Activated naive CD8-positive, alpha-beta T cell treated with anti-CD3 and anti-CD28 coated beads, Interleukin-2, amount 10 ng/mL, durations not matched to agents 7 days and 5 days (primary cell): ENCODE results near the gene APIP. TPM values are rescaled to one million over a fixed set of nuclear protein-coding genes. Genes with fewer than 3 reads are reported as not detected.

Source experiments
- ATAC-seq: fragments of 150-1000 bp; cut with Tn5 transposase; one replicate; pipeline ENCODE4 v1.10.0; 2021; ENCODE audit warnings: low read depth, moderate library complexity
- POLR2A ChIA-PET: fragments of 350-600 bp; sonication (Branson Sonifier 250); formaldehyde crosslinking; loops from one replicate; lab custom pipeline; 2021; ENCODE audit warnings: antibody characterized with exemption; lab: Charles Lee
- DNase-seq: peaks from one replicate; pipeline ENCODE4 v3.0.0; 2021
- H3K27ac Mint-ChIP-seq: one replicate; pipeline ENCODE4 v1.8.0; 2022; ENCODE audit warnings: mild to moderate bottlenecking, mixed read lengths
- H3K27me3 Mint-ChIP-seq: one replicate; pipeline ENCODE4 v1.8.0; 2022; ENCODE audit warnings: mild to moderate bottlenecking, moderate library complexity, mixed read lengths
- H3K36me3 Mint-ChIP-seq: one replicate; pipeline ENCODE4 v1.8.0; 2021; ENCODE audit warnings: mild to moderate bottlenecking, mixed read lengths
- H3K4me1 Mint-ChIP-seq: one replicate; pipeline ENCODE4 v1.8.0; 2021; ENCODE audit warnings: mixed read lengths
- H3K4me3 Mint-ChIP-seq: one replicate; pipeline ENCODE4 v1.8.0; 2022; ENCODE audit warnings: mild to moderate bottlenecking, moderate library complexity, mixed read lengths
- H3K9me3 Mint-ChIP-seq: one replicate; pipeline ENCODE4 v1.8.0; 2021; ENCODE audit warnings: mixed read lengths
- total RNA-seq, 2 experiments: library from RNA; stranded (reverse); gene quantifications; one replicate each; pipeline ENCODE4 v1.2.3, GENCODE V29; 2021

Gene APIP
- total RNA-seq = 10 to 100 TPM; 25.7 to 29.4 TPM

- H3K27ac Mint-ChIP-seq = peak within 1 kb of the TSS; percentile 92
- peak; percentile 96 for DNase-seq
- peak within 1 kb of the TSS; percentile 94 for H3K4me3 Mint-ChIP-seq
- H3K9me3 Mint-ChIP-seq = peaks cover 4% of the 10 kb centered on the region
- H3K36me3 Mint-ChIP-seq = peaks cover 16% of the 10 kb centered on the region
- ATAC-seq = peak; percentile 95
- H3K4me1 Mint-ChIP-seq = peaks cover 25% of the 10 kb centered on the region
- POLR2A ChIA-PET = interaction anchor here (0.6 to 1.3 kb wide), 5 partner anchors 9 to 320 kb away, joined by 3 to 4 read pairs (median 3); no protein-coding TSS in a partner anchor
- no peaks in the 10 kb centered on the region for H3K27me3 Mint-ChIP-seq
Observed at GRCh38 chr11:34916015-34916842, at the start of gene APIP, which contains the start of gene PDHX. Gene APIP, minus strand, starts transcription at chr11:34916379. Its CDS starts 95 bp downstream, at chr11:34916284. Gene PDHX, plus strand, starts transcription at chr11:34916618. Its CDS starts 38 bp downstream, at chr11:34916656.

GRCh38 chr11:34964610-34965331, 48.6 kb upstream of the APIP start:
- H3K27ac Mint-ChIP-seq = no peak overlapping the region

GRCh38 chr11:34963351-34963750, 47.2 kb upstream of the APIP start:
- POLR2A ChIA-PET = no interaction called here
- no peaks in the 10 kb centered on the region for H3K9me3 Mint-ChIP-seq
- ATAC-seq = no peak
- H3K27me3 Mint-ChIP-seq = no peaks in the 10 kb centered on the region
- no peak overlapping the region for H3K27ac Mint-ChIP-seq
- DNase-seq = no peak
- peaks cover 31% of the 10 kb centered on the region for H3K36me3 Mint-ChIP-seq
- H3K4me1 Mint-ChIP-seq = no peaks in the 10 kb centered on the region
- H3K4me3 Mint-ChIP-seq = no peak overlapping the region

More at GRCh38 chr11:34964610-34965331, 48.6 kb upstream of the APIP start:
- H3K4me3 Mint-ChIP-seq = no peak overlapping the region
- no peaks in the 10 kb centered on the region for H3K4me1 Mint-ChIP-seq
- ATAC-seq (no peak), DNase-seq (no peak)
- POLR2A ChIA-PET = no interaction called here
- peaks cover 35% of the 10 kb centered on the region for H3K36me3 Mint-ChIP-seq
- H3K9me3 Mint-ChIP-seq = no peaks in the 10 kb centered on the region
- H3K27me3 Mint-ChIP-seq = no peaks in the 10 kb centered on the region

DNA sequence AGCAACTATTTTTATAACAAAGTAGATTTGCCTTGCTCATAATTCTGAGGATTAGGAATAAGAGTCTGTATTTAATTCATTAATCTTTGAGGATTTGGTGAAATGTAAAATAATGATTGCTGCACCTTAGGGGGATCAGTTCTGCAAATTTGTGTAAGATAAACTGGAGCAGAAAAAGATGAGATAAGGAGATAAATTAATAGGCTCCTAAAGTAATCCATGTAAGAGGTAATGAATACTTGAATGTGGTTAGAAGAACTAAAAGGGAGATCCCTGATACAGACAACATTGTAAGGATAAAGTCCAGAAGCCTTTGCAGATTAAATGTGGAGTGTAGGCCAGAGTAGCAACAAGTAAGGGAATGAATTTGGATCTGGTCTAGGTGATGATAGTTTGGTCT, 45.9 kb upstream of the APIP start:
- POLR2A ChIA-PET = no interaction called here
- DNase-seq (no peak), ATAC-seq (no peak)
- no peak overlapping the region for H3K4me3 Mint-ChIP-seq
- H3K27ac Mint-ChIP-seq = no peak overlapping the region
- peaks cover 27% of the 10 kb centered on the region for H3K36me3 Mint-ChIP-seq
- H3K4me1 Mint-ChIP-seq = no peaks in the 10 kb centered on the region
- no peaks in the 10 kb centered on the region for H3K27me3 Mint-ChIP-seq
- no peaks in the 10 kb centered on the region for H3K9me3 Mint-ChIP-seq

DNA sequence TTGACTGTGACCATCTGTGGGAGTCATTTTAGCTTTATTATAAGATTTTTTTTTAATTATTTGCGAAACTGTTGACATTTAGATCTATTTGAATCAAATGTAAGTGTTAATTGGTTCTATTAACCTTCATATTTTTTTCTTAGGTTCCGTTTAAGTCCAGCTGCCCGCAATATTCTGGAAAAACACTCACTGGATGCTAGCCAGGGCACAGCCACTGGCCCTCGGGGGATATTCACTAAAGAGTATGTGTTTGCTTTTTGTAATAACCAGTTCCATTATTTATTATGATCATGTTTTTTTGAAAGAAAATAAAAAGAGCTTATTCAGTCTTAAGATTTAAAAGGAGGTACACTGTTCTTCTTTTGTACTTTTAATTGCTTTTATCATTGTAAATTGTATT, 44.1 kb upstream of the APIP start:
- DNase-seq = no peak
- Mint-ChIP-seq H3K36me3 (peaks cover 20% of the 10 kb centered on the region), H3K27me3 (no peaks in the 10 kb centered on the region), H3K4me3 (no peak overlapping the region), H3K4me1 (no peaks in the 10 kb centered on the region), H3K27ac (no peak overlapping the region), H3K9me3 (no peaks in the 10 kb centered on the region)
- POLR2A ChIA-PET = no interaction called here
- no peak for ATAC-seq

DNA sequence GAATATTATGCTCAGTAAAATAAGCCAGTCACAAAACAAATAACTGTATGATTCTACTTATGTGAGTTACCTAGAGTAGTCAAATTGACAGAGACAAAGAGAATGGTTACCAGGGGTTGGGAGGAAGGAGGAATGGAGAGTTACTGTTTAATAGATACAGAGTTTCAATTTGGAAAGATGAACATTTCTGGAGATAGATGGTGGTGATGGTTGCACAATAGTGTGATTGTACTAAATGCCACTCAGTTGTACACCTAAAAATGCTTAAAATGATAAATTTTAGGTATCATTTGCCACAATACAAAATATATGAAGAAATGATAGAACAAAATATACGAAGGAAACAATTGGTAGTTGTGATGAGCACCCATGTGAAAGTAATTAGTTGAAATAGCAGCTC, 43.6 kb upstream of the APIP start:
- ATAC-seq = no peak
- DNase-seq = no peak
- no peaks in the 10 kb centered on the region for H3K27me3 Mint-ChIP-seq
- no peak overlapping the region for H3K27ac Mint-ChIP-seq
- H3K4me1 Mint-ChIP-seq = no peaks in the 10 kb centered on the region
- no peaks in the 10 kb centered on the region for H3K9me3 Mint-ChIP-seq
- peaks cover 20% of the 10 kb centered on the region for H3K36me3 Mint-ChIP-seq
- POLR2A ChIA-PET = no interaction called here
- H3K4me3 Mint-ChIP-seq = no peak overlapping the region

- Mint-ChIP-seq H3K4me3 (no peak overlapping the region), H3K27me3 (no peaks in the 10 kb centered on the region), H3K9me3 (no peaks in the 10 kb centered on the region), H3K36me3 (peaks cover 27% of the 10 kb centered on the region), H3K27ac (no peak overlapping the region), H3K4me1 (peaks cover 1% of the 10 kb centered on the region)
- no peak for DNase-seq
- POLR2A ChIA-PET = no interaction called here
- no peak for ATAC-seq
Observed at GRCh38 chr11:34957606-34958005, 41.4 kb upstream of the APIP start.

DNA sequence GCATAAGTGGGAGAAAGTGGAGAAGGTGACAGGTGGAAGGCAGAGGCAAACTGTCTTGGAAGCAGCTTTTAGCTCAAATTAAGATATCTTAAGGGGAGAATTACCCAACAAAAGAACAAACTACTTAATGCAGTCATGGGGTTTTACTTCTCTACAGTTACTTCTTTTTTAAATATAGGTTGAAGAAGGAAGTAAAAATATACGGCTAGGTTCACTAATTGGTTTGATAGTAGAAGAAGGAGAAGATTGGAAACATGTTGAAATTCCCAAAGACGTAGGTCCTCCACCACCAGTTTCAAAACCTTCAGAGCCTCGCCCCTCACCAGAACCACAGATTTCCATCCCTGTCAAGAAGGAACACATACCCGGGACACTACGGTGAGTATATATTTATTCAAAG, 41.0 kb upstream of the APIP start:
- Mint-ChIP-seq H3K27ac (no peak overlapping the region), H3K4me1 (peaks cover 1% of the 10 kb centered on the region), H3K9me3 (no peaks in the 10 kb centered on the region), H3K4me3 (no peak overlapping the region), H3K27me3 (no peaks in the 10 kb centered on the region), H3K36me3 (peaks cover 25% of the 10 kb centered on the region)
- ATAC-seq = no peak
- POLR2A ChIA-PET = no interaction called here
- DNase-seq = no peak

- no peaks in the 10 kb centered on the region for H3K9me3 Mint-ChIP-seq
- peaks cover 23% of the 10 kb centered on the region for H3K36me3 Mint-ChIP-seq
- H3K4me1 Mint-ChIP-seq = peaks cover 1% of the 10 kb centered on the region
- POLR2A ChIA-PET = no interaction called here
- H3K4me3 Mint-ChIP-seq = no peak overlapping the region
- no peak for ATAC-seq
- H3K27me3 Mint-ChIP-seq = no peaks in the 10 kb centered on the region
- no peak for DNase-seq
- no peak overlapping the region for H3K27ac Mint-ChIP-seq
Observed at GRCh38 chr11:34953955-34954354, 37.8 kb upstream of the APIP start.

- peaks cover 3% of the 10 kb centered on the region for H3K4me1 Mint-ChIP-seq
- DNase-seq = no peak
- no peaks in the 10 kb centered on the region for H3K27me3 Mint-ChIP-seq
- no peak overlapping the region for H3K27ac Mint-ChIP-seq
- peaks cover 25% of the 10 kb centered on the region for H3K36me3 Mint-ChIP-seq
- H3K9me3 Mint-ChIP-seq = peaks cover 2% of the 10 kb centered on the region
- ATAC-seq = no peak
- POLR2A ChIA-PET = no interaction called here
- no peak overlapping the region for H3K4me3 Mint-ChIP-seq
Observed at GRCh38 chr11:34948696-34949095, 32.5 kb upstream of the APIP start.

GRCh38 chr11:34944692-34945091, 28.5 kb upstream of the APIP start:
- peaks cover 5% of the 10 kb centered on the region for H3K4me1 Mint-ChIP-seq
- peaks cover 23% of the 10 kb centered on the region for H3K36me3 Mint-ChIP-seq
- POLR2A ChIA-PET = no interaction called here
- H3K9me3 Mint-ChIP-seq = peaks cover 2% of the 10 kb centered on the region
- H3K27ac Mint-ChIP-seq = peak overlapping the region; percentile 19
- no peak overlapping the region for H3K4me3 Mint-ChIP-seq
- no peaks in the 10 kb centered on the region for H3K27me3 Mint-ChIP-seq
- DNase-seq (no peak), ATAC-seq (no peak)

GRCh38 chr11:34941688-34942087, 25.5 kb upstream of the APIP start:
- DNase-seq = no peak
- peaks cover 20% of the 10 kb centered on the region for H3K36me3 Mint-ChIP-seq
- ATAC-seq = no peak
- POLR2A ChIA-PET = no interaction called here
- no peak overlapping the region for H3K27ac Mint-ChIP-seq
- peaks cover 2% of the 10 kb centered on the region for H3K9me3 Mint-ChIP-seq
- peaks cover 10% of the 10 kb centered on the region for H3K4me1 Mint-ChIP-seq
- no peaks in the 10 kb centered on the region for H3K27me3 Mint-ChIP-seq
- no peak overlapping the region for H3K4me3 Mint-ChIP-seq

DNA sequence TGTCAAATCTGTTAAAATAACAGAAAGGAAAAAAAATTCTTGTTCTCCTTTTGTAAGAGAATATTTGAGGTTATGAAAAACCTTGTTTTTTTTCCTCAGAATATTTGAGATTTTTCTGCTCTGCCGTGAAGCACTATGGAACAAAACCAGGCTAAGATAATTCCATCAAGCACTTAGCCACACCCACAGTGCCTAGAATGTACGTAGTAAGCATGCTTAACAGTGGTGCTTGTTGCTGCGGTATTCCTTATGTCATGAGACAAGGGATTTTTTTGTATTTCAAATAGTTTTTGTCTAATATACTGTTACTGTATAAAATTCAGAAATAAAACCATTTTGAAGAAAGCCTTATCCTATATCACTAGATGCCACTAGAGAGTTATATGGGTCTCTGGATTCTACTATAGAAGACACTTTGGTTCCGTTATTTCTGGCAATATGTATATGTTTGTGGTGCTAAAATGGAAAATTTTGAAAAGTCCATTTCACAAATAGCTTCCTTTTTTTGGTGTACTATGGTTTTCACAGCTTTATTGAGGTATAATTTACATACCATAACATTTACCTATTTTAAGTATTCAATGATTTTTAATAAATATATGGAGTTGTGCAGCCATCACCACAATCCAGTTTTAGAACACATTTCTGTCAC, 24.0 kb upstream of the APIP start:
- Mint-ChIP-seq H3K9me3 (peaks cover 2% of the 10 kb centered on the region), H3K27ac (no peak overlapping the region), H3K27me3 (no peaks in the 10 kb centered on the region), H3K36me3 (peaks cover 25% of the 10 kb centered on the region), H3K4me3 (no peak overlapping the region), H3K4me1 (peaks cover 16% of the 10 kb centered on the region)
- POLR2A ChIA-PET = no interaction called here
- no peak for ATAC-seq
- DNase-seq = no peak
